ENCODE data around the gene CPLX1. TPM values are rescaled to one million over a fixed set of nuclear protein-coding genes. Genes with fewer than 3 reads are reported as not detected.

The CPLX1 gene
- polyA plus RNA-seq, 3 donors: not detected

DNA sequence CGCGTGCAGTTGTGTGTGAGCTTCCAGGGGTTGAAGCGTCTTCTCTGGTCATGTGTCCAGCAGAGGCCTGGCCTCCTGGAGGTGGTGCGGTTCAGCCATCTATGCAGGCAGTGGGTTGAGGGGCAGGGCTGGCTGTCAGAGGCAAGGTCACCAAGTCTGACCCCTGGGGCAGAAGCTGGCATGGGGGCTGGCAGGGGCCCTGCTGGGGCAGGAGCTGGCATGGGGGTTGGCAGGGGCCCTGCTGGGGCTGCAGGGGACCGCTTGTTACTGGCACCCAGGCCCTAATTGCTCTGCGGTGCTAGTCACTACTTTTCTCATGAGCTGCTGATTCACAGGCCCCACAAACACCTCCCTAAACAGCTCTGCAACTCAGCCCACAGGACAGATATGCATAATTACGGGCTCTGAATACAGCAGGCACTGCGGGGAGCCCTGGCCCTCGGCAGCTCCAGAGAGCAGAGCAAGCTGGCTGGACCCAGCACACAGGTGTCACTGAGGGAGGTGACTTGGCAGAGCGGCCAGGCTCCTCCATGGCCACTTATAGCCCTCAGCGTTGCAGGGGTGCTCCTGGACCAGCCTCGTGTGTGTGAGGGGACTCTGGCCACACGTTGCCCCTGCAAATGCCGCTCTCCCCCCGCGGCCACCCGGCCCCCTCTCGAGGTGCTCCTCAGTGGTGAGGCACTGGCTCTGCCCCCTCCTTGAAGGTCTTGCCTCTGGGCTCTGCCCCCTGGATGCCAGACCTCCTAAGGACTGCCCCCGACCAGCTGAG lies 32.7 kb downstream of the CPLX1 start:
- TF ChIP-seq, protein P1, sequence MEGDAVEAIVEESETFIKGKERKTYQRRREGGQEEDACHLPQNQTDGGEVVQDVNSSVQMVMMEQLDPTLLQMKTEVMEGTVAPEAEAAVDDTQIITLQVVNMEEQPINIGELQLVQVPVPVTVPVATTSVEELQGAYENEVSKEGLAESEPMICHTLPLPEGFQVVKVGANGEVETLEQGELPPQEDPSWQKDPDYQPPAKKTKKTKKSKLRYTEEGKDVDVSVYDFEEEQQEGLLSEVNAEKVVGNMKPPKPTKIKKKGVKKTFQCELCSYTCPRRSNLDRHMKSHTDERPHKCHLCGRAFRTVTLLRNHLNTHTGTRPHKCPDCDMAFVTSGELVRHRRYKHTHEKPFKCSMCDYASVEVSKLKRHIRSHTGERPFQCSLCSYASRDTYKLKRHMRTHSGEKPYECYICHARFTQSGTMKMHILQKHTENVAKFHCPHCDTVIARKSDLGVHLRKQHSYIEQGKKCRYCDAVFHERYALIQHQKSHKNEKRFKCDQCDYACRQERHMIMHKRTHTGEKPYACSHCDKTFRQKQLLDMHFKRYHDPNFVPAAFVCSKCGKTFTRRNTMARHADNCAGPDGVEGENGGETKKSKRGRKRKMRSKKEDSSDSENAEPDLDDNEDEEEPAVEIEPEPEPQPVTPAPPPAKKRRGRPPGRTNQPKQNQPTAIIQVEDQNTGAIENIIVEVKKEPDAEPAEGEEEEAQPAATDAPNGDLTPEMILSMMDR (IDR thresholded peaks at IDR 0.05): no peak
- no peaks in the 10 kb centered on the region for H3K4me1 Mint-ChIP-seq
- Histone ChIP-seq H3K79me2 (ENCODE audit: insufficient read depth, low read length) (no peaks in the 10 kb centered on the region), H4K20me1 (ENCODE audit: insufficient read depth, low read length) (no peaks in the 10 kb centered on the region), H3K9ac (ENCODE audit: insufficient read depth, low read length, poor library complexity, severe bottlenecking) (no peak overlapping the region), H3K4me2 (replicated peaks; ENCODE audit: extremely low read depth, low read length, poor library complexity, severe bottlenecking) (no peak overlapping the region), H2AFZ (ENCODE audit: insufficient read depth, low read depth, low read length, poor library complexity, severe bottlenecking) (no peak overlapping the region), H3K27me3 (ENCODE audit: control insufficient read depth in 2 of 2, insufficient read depth in 2 of 2, low read length in 2 of 2) (peaks cover 38 to 71% of the 10 kb centered on the region in 2 donors), H3K9me3 (replicated peaks in 1 of 2; ENCODE audit: control insufficient read depth in 1 of 2, insufficient read depth in 1 of 2, low read length in 2 of 2) (peaks cover 0 to 17% of the 10 kb centered on the region in 2 donors), H3K4me3 (replicated peaks in 1 of 3; ENCODE audit: low read depth in 2 of 3, low read length in 3 of 3) (no peak overlapping the region), H3K36me3 (replicated peaks in 1 of 2; ENCODE audit: control insufficient read depth in 1 of 2, insufficient read depth in 2 of 2, low read length in 2 of 2) (no peaks in the 10 kb centered on the region), H3K27ac (ENCODE audit: low read depth in 1 of 2, low read length in 2 of 2) (no peak overlapping the region), H3K4me1 (ENCODE audit: control insufficient read depth in 1 of 2, insufficient read depth in 2 of 2, low read length in 2 of 2) (no peaks in the 10 kb centered on the region)
- peaks cover 0 to 4% of the 10 kb centered on the region in 2 donors for H3K36me3 Mint-ChIP-seq
- no peak for DNase-seq
- intact Hi-C loops (cut with micrococcal nuclease): no loop called here
- peak overlapping the region in 1 of 2 donors; percentile 79 for H3K4me3 Mint-ChIP-seq
- H3K27me3 Mint-ChIP-seq (ENCODE audit: low read depth in 3 of 3): peaks cover 64 to 91% (median 69%) of the 10 kb centered on the region in 3 donors
- peaks cover 0 to 14% (median 2%) of the 10 kb centered on the region in 7 donors for H3K9me3 Mint-ChIP-seq
- 56% methylated on average over 13 of the region's 19 CpGs for WGBS (ENCODE audit: insufficient coverage)
- no peak overlapping the region for H3K27ac Mint-ChIP-seq

DNA sequence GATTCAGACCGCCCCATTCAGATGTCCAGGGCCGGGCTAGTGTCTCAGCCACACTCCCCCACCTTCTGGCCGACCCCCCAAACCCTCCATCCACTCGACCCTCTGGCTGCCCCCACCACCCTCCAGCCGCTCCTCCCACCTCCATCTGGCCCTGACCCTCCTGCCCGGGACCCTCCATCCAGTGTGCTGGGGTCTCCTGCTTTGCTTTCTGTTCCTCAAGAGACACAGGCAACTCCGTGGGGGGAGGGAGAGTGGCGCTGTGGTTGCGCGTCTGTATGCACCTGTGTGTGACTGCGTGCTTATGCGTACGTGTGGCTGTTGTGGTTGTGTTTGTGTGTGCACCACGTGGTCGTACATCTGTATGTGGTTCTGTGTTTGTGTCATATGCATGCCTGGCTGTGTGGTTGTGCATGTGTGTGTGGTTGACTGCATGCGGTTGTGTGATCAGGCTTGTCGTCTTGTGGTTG lies 33.3 kb downstream of the CPLX1 start:
- intact Hi-C loops (cut with micrococcal nuclease): no loop called here
- WGBS (ENCODE audit: insufficient coverage): 54% methylated on average over 11 of the region's 17 CpGs
- H4K20me1 ChIP-seq (ENCODE audit: insufficient read depth, low read length): no peaks in the 10 kb centered on the region
- peaks cover 0 to 14% (median 2%) of the 10 kb centered on the region in 7 donors for H3K9me3 Mint-ChIP-seq
- H3K36me3 ChIP-seq (replicated peaks in 1 of 2; ENCODE audit: control insufficient read depth in 1 of 2, insufficient read depth in 2 of 2, low read length in 2 of 2): no peaks in the 10 kb centered on the region
- no peak for DNase-seq
- no peaks in the 10 kb centered on the region for H3K4me1 Mint-ChIP-seq
- no peak overlapping the region for H3K4me2 ChIP-seq (replicated peaks; ENCODE audit: extremely low read depth, low read length, poor library complexity, severe bottlenecking)
- peaks cover 0 to 4% of the 10 kb centered on the region in 2 donors for H3K36me3 Mint-ChIP-seq
- H3K79me2 ChIP-seq (ENCODE audit: insufficient read depth, low read length): no peaks in the 10 kb centered on the region
- peaks cover 39 to 78% of the 10 kb centered on the region in 2 donors for H3K27me3 ChIP-seq (ENCODE audit: control insufficient read depth in 2 of 2, insufficient read depth in 2 of 2, low read length in 2 of 2)
- peaks cover 64 to 91% (median 69%) of the 10 kb centered on the region in 3 donors for H3K27me3 Mint-ChIP-seq (ENCODE audit: low read depth in 3 of 3)
- peak overlapping the region in 1 of 2 donors; percentile 79 for H3K4me3 Mint-ChIP-seq
- H3K27ac Mint-ChIP-seq: no peak overlapping the region
- no peak overlapping the region for H2AFZ ChIP-seq (ENCODE audit: insufficient read depth, low read depth, low read length, poor library complexity, severe bottlenecking)
- H3K27ac ChIP-seq (ENCODE audit: low read depth in 1 of 2, low read length in 2 of 2): no peak overlapping the region
- TF ChIP-seq, protein P1 (IDR thresholded peaks at IDR 0.05): no peak
- no peak overlapping the region for H3K4me3 ChIP-seq (replicated peaks in 1 of 3; ENCODE audit: low read depth in 2 of 3, low read length in 3 of 3)
- H3K9ac ChIP-seq (ENCODE audit: insufficient read depth, low read length, poor library complexity, severe bottlenecking): no peak overlapping the region
- H3K4me1 ChIP-seq (ENCODE audit: control insufficient read depth in 1 of 2, insufficient read depth in 2 of 2, low read length in 2 of 2): no peaks in the 10 kb centered on the region
- peaks cover 0 to 17% of the 10 kb centered on the region in 2 donors for H3K9me3 ChIP-seq (replicated peaks in 1 of 2; ENCODE audit: control insufficient read depth in 1 of 2, insufficient read depth in 1 of 2, low read length in 2 of 2)
